ENCODE data around the gene PDAP1. TPM values are rescaled to one million over a fixed set of nuclear protein-coding genes. Genes with fewer than 3 reads are reported as not detected.

Gene PDAP1
- total and polyA plus RNA-seq, 9 of the 15 experiments (the other 6 are each of a cell fraction or from before 2014, with no cell fraction given): 10.2 to 315 (median 129) TPM

DNA sequence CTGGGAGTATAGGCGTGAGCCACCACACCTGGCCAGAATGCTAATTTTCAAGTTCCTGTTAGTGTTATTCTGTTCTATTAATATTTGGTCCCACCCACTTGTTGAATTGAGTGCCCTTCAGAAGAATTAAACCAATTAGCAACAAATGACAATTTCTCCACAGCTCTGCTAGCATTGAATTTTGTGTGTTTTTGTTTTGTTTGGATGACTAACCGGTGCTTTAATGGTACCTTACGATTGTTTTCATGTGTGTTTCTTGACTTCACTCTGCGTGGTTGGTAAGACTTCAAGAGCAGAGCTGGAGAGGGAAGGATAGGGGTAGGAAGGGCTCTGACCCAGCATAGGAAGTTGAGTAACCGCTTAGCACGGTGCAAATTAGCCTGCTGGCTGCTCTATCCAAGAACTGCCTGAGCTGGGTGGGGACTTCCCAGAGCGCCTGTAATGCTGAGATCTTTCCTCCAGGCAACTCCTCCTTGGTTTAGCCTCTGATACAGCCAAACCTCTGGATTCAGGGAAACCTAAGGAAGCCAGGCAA, 29.3 kb downstream of the PDAP1 start (continued):
- TF ChIP-seq ARID3B (CRISPR knock-in tag; IDR thresholded peaks at IDR 0.05; ENCODE audit: borderline replicate concordance) (no peak), ZNF764 (CRISPR knock-in tag; IDR thresholded peaks at IDR 0.05; ENCODE audit: low read depth) (no peak), ZNF263 (CRISPR knock-in tag; IDR thresholded peaks at IDR 0.05; ENCODE audit: borderline replicate concordance) (no peak), KDM1A (IDR thresholded peaks at IDR 0.05) (0 out of 4 replicates have a peak, but pooled peaks of 1 of the 2 experiments have one; percentile 20), ELF1 (tag; IDR thresholded peaks at IDR 0.05) (no peak), SMARCA5 (IDR thresholded peaks at IDR 0.05) (peak; percentile 63; the same call in 1 of the 2 replicates), XRCC4 (IDR thresholded peaks at IDR 0.05; ENCODE audit: extremely low read depth, insufficient read depth, insufficient read length) (no peak), ESRRA (IDR thresholded peaks at IDR 0.05; ENCODE audit: borderline replicate concordance, low read depth) (no peak), MED1 (CRISPR knock-in tag; IDR thresholded peaks at IDR 0.05; ENCODE audit: borderline replicate concordance) (no peak), MNT (conservative IDR thresholded peaks at IDR 0.05) (0 out of 4 replicates have a peak, but pooled peaks of 1 of the 2 experiments have one; percentile 12), PTRF (tag; IDR thresholded peaks at IDR 0.05) (no peak), BCLAF1 (IDR thresholded peaks at IDR 0.05; ENCODE audit: borderline replicate concordance in 1 of 2, control insufficient read depth in 1 of 2, low read depth in 2 of 2, low read length in 1 of 2) (no peak), PHF21A (IDR thresholded peaks at IDR 0.05; ENCODE audit: borderline replicate concordance, low read depth) (no peak), NFATC3 (IDR thresholded peaks at IDR 0.05) (no peak), WHSC1 (IDR thresholded peaks at IDR 0.05; ENCODE audit: low read length) (no peak), ZNF143 (CRISPR knock-in tag; IDR thresholded peaks at IDR 0.05) (no peak), RCOR1 (IDR thresholded peaks at IDR 0.05; ENCODE audit: borderline replicate concordance in 1 of 2, low read depth in 2 of 2, low read length in 2 of 2) (no peak), E2F3 (CRISPR knock-in tag; IDR thresholded peaks at IDR 0.05) (no peak), HDAC1 (IDR thresholded peaks at IDR 0.05) (peak in 1 of 2 experiments; percentile 17; a peak in 1 of 4 replicates), YBX1 (IDR thresholded peaks at IDR 0.05) (no peak), ERF (CRISPR knock-in tag; IDR thresholded peaks at IDR 0.05) (no peak; the same call in 1 of the 2 replicates)
- TF ChIP-seq, protein P1, sequence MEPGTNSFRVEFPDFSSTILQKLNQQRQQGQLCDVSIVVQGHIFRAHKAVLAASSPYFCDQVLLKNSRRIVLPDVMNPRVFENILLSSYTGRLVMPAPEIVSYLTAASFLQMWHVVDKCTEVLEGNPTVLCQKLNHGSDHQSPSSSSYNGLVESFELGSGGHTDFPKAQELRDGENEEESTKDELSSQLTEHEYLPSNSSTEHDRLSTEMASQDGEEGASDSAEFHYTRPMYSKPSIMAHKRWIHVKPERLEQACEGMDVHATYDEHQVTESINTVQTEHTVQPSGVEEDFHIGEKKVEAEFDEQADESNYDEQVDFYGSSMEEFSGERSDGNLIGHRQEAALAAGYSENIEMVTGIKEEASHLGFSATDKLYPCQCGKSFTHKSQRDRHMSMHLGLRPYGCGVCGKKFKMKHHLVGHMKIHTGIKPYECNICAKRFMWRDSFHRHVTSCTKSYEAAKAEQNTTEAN (CRISPR knock-in tag; IDR thresholded peaks at IDR 0.05): no peak

Measured in K562 (cell line).